Left lung (tissue), 10 donors: Measurements from ENCODE around the gene INAVA. TPM values are rescaled to one million over a fixed set of nuclear protein-coding genes. Genes with fewer than 3 reads are reported as not detected.

ENCODE experiments used
- ATAC-seq: fragments of 200-7000 bp; cut with Tn5 transposase; one replicate; pipeline ENCODE4 v1.9.1; 2020; ENCODE audit warnings: moderate library complexity
- DNase-seq, 4 donors: peaks; one replicate each; pipeline ENCODE4 v3.0.0-alpha.2; 2013 to 2020
- H3K27ac ChIP-seq, 2 donors: fragments of 200-600 bp; sonication (generic) in 1 of 2; one replicate each; pipeline versions ENCODE4 v1.5.0 to v1.8.0; 2020 to 2021
- H3K27me3 ChIP-seq, 2 donors: fragments of 200-600 bp; sonication (generic) in 1 of 2; one replicate each; pipeline versions ENCODE4 v1.5.0 to v1.8.0; 2020 to 2021
- H3K36me3 ChIP-seq, 2 donors: fragments of 200-600 bp; sonication (generic) in 1 of 2; one replicate each; pipeline versions ENCODE4 v1.5.0 to v1.8.0; 2020 to 2021
- H3K4me1 ChIP-seq, 2 donors: fragments of 200-600 bp; one replicate each; pipeline ENCODE4 v1.8.0; 2021
- H3K4me3 ChIP-seq, 2 donors: fragments of 200-600 bp; sonication (generic) in 1 of 2; one replicate each; pipeline versions ENCODE4 v1.5.0 to v1.8.0; 2020 to 2021; ENCODE audit warnings: mild to moderate bottlenecking in 1 of 2
- H3K9me3 ChIP-seq, 2 donors: fragments of 200-600 bp; sonication (generic) in 1 of 2; one replicate each; pipeline versions ENCODE4 v1.5.0 to v1.8.0; 2020 to 2021
- CTCF ChIP-seq, 2 donors: fragments of 200-600 bp; sonication (generic) in 1 of 2; IDR thresholded peaks; one replicate each; pipeline versions ENCODE4 v1.5.0 to v1.8.0; 2021; ENCODE audit warnings: antibody characterized with exemption in 2 of 2
- intact Hi-C, 2 donors: fragments of 100-400 bp; cut with DNase I; formaldehyde crosslinking; loops; one replicate each; pipeline versions ENCODE4 v1.11.2 to v1.14.2; 2022
- polyA plus RNA-seq, 6 donors: library from polyadenylated mRNA; unstranded; fragments of 120-200 nt; gene quantifications; one replicate each; pipeline ENCODE4 v1.2.1, GENCODE V29; 2013; ENCODE audit not compliant: insufficient read length in 6 of 6
- total RNA-seq, 2 donors: library from RNA; stranded (reverse); fragmentation: NEBNext Ultra II Directional; extraction: Animal tissue kit (Norgen Biotek cat#: 25700); gene quantifications; one replicate each; pipeline ENCODE4 v1.2.1, GENCODE V29; 2021
- donor health status: DM: no; HTN: yes; CAD: no.
- donor health status: DM: no; HTN: no; CAD: no.

The INAVA gene
- total and polyA plus RNA-seq, 8 donors: 5.5 to 25.5 (median 23.1) TPM

- Histone ChIP-seq H3K27ac (no peak overlapping the region), H3K27me3 (peaks cover 0 to 31% of the 10 kb centered on the region in 2 donors), H3K9me3 (no peaks in the 10 kb centered on the region), H3K36me3 (no peaks in the 10 kb centered on the region), H3K4me1 (peaks cover 11 to 25% of the 10 kb centered on the region in 2 donors), H3K4me3 (no peak overlapping the region)
- intact Hi-C loops: no loop called here
- no peak for TF ChIP-seq CTCF (IDR thresholded peaks at IDR 0.05)
- DNase-seq (peak in 1 of 4 donors; percentile 51), ATAC-seq (peak; percentile 7)
Observed at GRCh38 chr1:200893411-200893901, 1.2 kb upstream of the INAVA start.

- ATAC-seq (peak; percentile 56), DNase-seq (no peak)
- Histone ChIP-seq H3K9me3 (no peaks in the 10 kb centered on the region), H3K27ac (peak overlapping the region; percentile 13 to 70), H3K4me3 (peak overlapping the region; percentile 27 to 32), H3K27me3 (peaks cover 0 to 22% of the 10 kb centered on the region in 2 donors), H3K4me1 (peaks cover 10 to 23% of the 10 kb centered on the region in 2 donors), H3K36me3 (no peaks in the 10 kb centered on the region)
- TF ChIP-seq CTCF (IDR thresholded peaks at IDR 0.05): no peak
- intact Hi-C loops: no loop called here
Observed at GRCh38 chr1:200895443-200895789, 716 bp downstream of the INAVA start.

- Histone ChIP-seq H3K27ac (peak overlapping the region in 1 of 2 donors; percentile 70), H3K27me3 (peaks cover 0 to 16% of the 10 kb centered on the region in 2 donors), H3K4me3 (peak overlapping the region; percentile 27 to 32), H3K36me3 (peaks cover 0 to 2% of the 10 kb centered on the region in 2 donors), H3K9me3 (no peaks in the 10 kb centered on the region), H3K4me1 (peaks cover 6 to 18% of the 10 kb centered on the region in 2 donors)
- DNase-seq: no peak
- peak; percentile 13 for ATAC-seq
- intact Hi-C loops: no loop called here
- no peak for TF ChIP-seq CTCF (IDR thresholded peaks at IDR 0.05)
Observed at GRCh38 chr1:200895801-200896530, 1.3 kb downstream of the INAVA start.

DNA sequence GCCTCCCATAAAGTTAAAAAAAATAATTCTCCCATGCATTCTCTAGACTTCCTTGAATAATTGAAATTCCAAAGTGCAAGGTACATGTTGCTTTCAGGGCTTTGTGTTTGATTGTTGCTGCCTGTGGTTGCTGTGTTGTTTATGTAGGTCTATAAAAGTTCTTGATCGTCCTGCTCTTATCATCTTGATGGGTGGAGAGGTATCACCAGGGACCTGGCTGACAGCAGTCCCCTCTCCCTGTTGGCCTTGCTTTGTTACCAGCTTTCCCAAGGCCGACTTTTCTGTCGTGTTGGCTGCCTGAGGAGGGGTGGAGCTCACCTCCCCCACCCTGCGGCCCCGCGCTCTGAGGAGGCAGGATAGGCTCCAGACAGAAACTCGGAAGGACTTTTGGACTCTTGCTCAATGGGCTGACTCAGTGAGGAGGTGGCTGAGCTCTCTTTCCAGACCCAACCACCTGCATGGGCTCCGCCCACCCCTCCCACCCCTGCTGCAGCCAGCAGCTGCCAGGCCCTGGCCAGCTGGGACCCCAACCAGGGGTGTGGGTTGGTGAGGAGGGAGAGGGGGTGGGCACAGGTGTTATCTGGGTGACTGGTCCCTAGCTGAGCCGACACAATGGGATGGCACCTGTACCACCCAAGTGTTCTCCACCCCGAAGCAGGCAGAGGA lies 2.0 kb downstream of the INAVA start:
- Histone ChIP-seq H3K4me1 (peaks cover 3 to 11% of the 10 kb centered on the region in 2 donors), H3K27ac (peak overlapping the region in 1 of 2 donors; percentile 70), H3K36me3 (peaks cover 0 to 5% of the 10 kb centered on the region in 2 donors), H3K4me3 (peak overlapping the region; percentile 27 to 32), H3K9me3 (no peaks in the 10 kb centered on the region), H3K27me3 (peaks cover 0 to 9% of the 10 kb centered on the region in 2 donors)
- intact Hi-C loops: no loop called here
- peak; percentile 78 for ATAC-seq
- TF ChIP-seq CTCF (IDR thresholded peaks at IDR 0.05): no peak
- peak in 3 of 4 donors; percentile 61 to 83 (median 72) for DNase-seq

GRCh38 chr1:200897259-200897658 lies 2.6 kb downstream of the INAVA start:
- no peaks in the 10 kb centered on the region for H3K9me3 ChIP-seq
- peaks cover 0 to 3% of the 10 kb centered on the region in 2 donors for H3K27me3 ChIP-seq
- H3K4me3 ChIP-seq: no peak overlapping the region
- no peak for DNase-seq
- H3K36me3 ChIP-seq: peaks cover 0 to 5% of the 10 kb centered on the region in 2 donors
- no peak overlapping the region for H3K27ac ChIP-seq
- ATAC-seq: no peak
- TF ChIP-seq CTCF (IDR thresholded peaks at IDR 0.05): no peak
- H3K4me1 ChIP-seq: peaks cover 0 to 6% of the 10 kb centered on the region in 2 donors
- intact Hi-C loops: no loop called here
